GM12878 (cell line): ENCODE results near the gene MYO7B. TPM values are rescaled to one million over a fixed set of nuclear protein-coding genes. Genes with fewer than 3 reads are reported as not detected.

Experiments
- BCL11A ChIP-seq: IDR thresholded peaks from 2 replicates; pipeline ENCODE4 v1.6.1; 2011; ENCODE audit warnings: low read depth, low read length
- BHLHE40 ChIP-seq, 2 experiments: fragments of 450-650 bp in 1 of 2; IDR thresholded peaks; 2 replicates each; pipeline ENCODE4 v1.6.1; 2011 to 2017; ENCODE audit warnings: low read depth in 2 of 2, borderline replicate concordance in 1 of 2, improper control_type of control experiment in 1 of 2, low read length in 1 of 2, mild to moderate bottlenecking in 1 of 2
- BRCA1 ChIP-seq: IDR thresholded peaks from 2 replicates; pipeline ENCODE4 v1.6.1; 2011; ENCODE audit warnings: low read depth, low read length, improper control_type of control experiment
- CHD4 ChIP-seq: fragments of 200-600 bp; sonication (generic); IDR thresholded peaks from 2 replicates; pipeline ENCODE4 v1.6.1; 2016; ENCODE audit warnings: mild to moderate bottlenecking
- CREB1 ChIP-seq: IDR thresholded peaks from 2 replicates; pipeline ENCODE4 v1.6.1; 2012; ENCODE audit warnings: low read depth, mild to moderate bottlenecking, inconsistent platforms
- E2F8 ChIP-seq: fragments of 450-650 bp; IDR thresholded peaks from 2 replicates; pipeline ENCODE4 v1.6.1; 2018; ENCODE audit warnings: mild to moderate bottlenecking, low read depth, moderate library complexity; ENCODE audit not compliant: partially characterized antibody
- HDGF ChIP-seq: fragments of 450-650 bp; IDR thresholded peaks from 2 replicates; pipeline ENCODE4 v1.6.1; 2016; ENCODE audit warnings: antibody characterized with exemption
- IKZF1 ChIP-seq: fragments of 450-650 bp; conservative IDR thresholded peaks from 2 replicates; pipeline ENCODE4 v1.6.1; 2017; ENCODE audit warnings: antibody characterized with exemption, mild to moderate bottlenecking
- IKZF2 ChIP-seq, 2 experiments: fragments of 450-650 bp; IDR thresholded peaks; 2 replicates each; pipeline ENCODE4 v1.6.1; 2017; ENCODE audit warnings: mild to moderate bottlenecking in 2 of 2, moderate library complexity in 2 of 2
- JUND ChIP-seq: IDR thresholded peaks from 2 replicates; pipeline ENCODE4 v1.6.1; 2012; ENCODE audit warnings: low read depth, mild to moderate bottlenecking, low read length, improper control_type of control experiment, moderate library complexity
- KDM1A ChIP-seq: fragments of 200-600 bp; sonication (generic); IDR thresholded peaks from 2 replicates; pipeline ENCODE4 v1.6.1; 2016; ENCODE audit warnings: borderline replicate concordance
- MEF2B ChIP-seq: fragments of 450-650 bp; IDR thresholded peaks from 2 replicates; pipeline ENCODE4 v1.6.1; 2018; ENCODE audit warnings: mild to moderate bottlenecking, moderate library complexity; ENCODE audit not compliant: partially characterized antibody, poor library complexity, severe bottlenecking
- MXI1 ChIP-seq: fragments of 150-350 bp; IDR thresholded peaks from 2 replicates; pipeline ENCODE4 v1.6.1; 2011; ENCODE audit warnings: low read depth, mild to moderate bottlenecking, inconsistent platforms, low read length, improper control_type of control experiment
- RAD21 ChIP-seq: IDR thresholded peaks from 2 replicates; pipeline ENCODE4 v1.6.1; 2011; ENCODE audit warnings: mild to moderate bottlenecking, low read depth, low read length, moderate library complexity; ENCODE audit not compliant: insufficient read depth
- SMAD5 ChIP-seq: IDR thresholded peaks from 2 replicates; pipeline ENCODE4 v1.6.1; 2016; ENCODE audit warnings: antibody characterized with exemption, low read depth
- SMARCA5 ChIP-seq: fragments of 450-650 bp; IDR thresholded peaks from 2 replicates; pipeline ENCODE4 v1.6.1; 2017; ENCODE audit warnings: mild to moderate bottlenecking
- SPI1 ChIP-seq: IDR thresholded peaks from 2 replicates; pipeline ENCODE4 v1.6.1; 2011; ENCODE audit warnings: low read depth, mild to moderate bottlenecking, low read length, moderate library complexity, borderline replicate concordance; ENCODE audit not compliant: insufficient read depth
- STAT1 ChIP-seq: fragments of 450-650 bp; conservative IDR thresholded peaks from 2 replicates; pipeline ENCODE4 v1.6.1; 2014; ENCODE audit warnings: antibody characterized with exemption, mild to moderate bottlenecking
- SUZ12 ChIP-seq: fragments of 200-600 bp; sonication (generic); IDR thresholded peaks from one replicate; pipeline ENCODE4 v1.6.1; 2018; ENCODE audit warnings: antibody characterized with exemption, mild to moderate bottlenecking; ENCODE audit not compliant: unreplicated experiment
- ZBTB4 ChIP-seq: fragments of 450-650 bp; formaldehyde crosslinking; IDR thresholded peaks from 2 replicates; pipeline ENCODE4 v1.4.0; 2022; ENCODE audit warnings: mild to moderate bottlenecking, moderate library complexity
- ZSCAN29 ChIP-seq: fragments of 450-650 bp; IDR thresholded peaks from 2 replicates; pipeline ENCODE4 v1.6.1; 2017; ENCODE audit warnings: mild to moderate bottlenecking, moderate library complexity
- polyA plus RNA-seq, 11 experiments: library from polyadenylated mRNA; depleted of rRNA in 4 of 11; unstranded in 6 of 11; stranded (reverse) in 5 of 11; fragments of >200 nt; fragmentation: Nextera tagmentation in 4 of 11; fragmentation: Illumina TruSeq in 1 of 11; extraction: Ambion mirVana in 4 of 11; extraction: Trizol in 1 of 11; gene quantifications; 1 replicate in 1 of 11; 2 replicates in 10 of 11; pipeline versions ENCODE4 v1.2.1 to v1.2.3, GENCODE V29; 2011 to 2016; ENCODE audit warnings: inconsistent platforms in 2 of 11, missing spikeins in 2 of 11, low read depth in 1 of 11
- total RNA-seq, 4 experiments: library from RNA; depleted of rRNA in 3 of 4; stranded (reverse); fragments of >200 nt in 3 of 4; fragmentation: Illumina TruSeq in 1 of 4; extraction: Trizol in 1 of 4; gene quantifications; 2 replicates each; pipeline versions ENCODE4 v1.2.1 to v1.2.3, GENCODE V29; 2013 to 2021

MYO7B gene
- total and polyA plus RNA-seq, 10 of the 15 experiments (the other 5 are each of a cell fraction or from before 2014, with no cell fraction given), result 0.08 to 4.8 (median 1.2) TPM

- TF ChIP-seq IKZF2 (IDR thresholded peaks at IDR 0.05) (peak; percentile 44 to 50; a peak in 3 of 4 replicates), MXI1 (no peak), STAT1 (no peak), SUZ12 (no peak), BRCA1 (no peak), MEF2B (peak; percentile 53), CREB1 (no peak), BHLHE40 (IDR thresholded peaks at IDR 0.05; ENCODE audit: borderline replicate concordance in 1 of 2, low read depth in 2 of 2, low read length in 1 of 2) (no peak), ZBTB4 (CRISPR knock-in tag) (no peak), BCL11A (no peak), RAD21 (no peak), SMAD5 (no peak), E2F8 (no peak), ZSCAN29 (no peak), SPI1 (0 out of 2 replicates have a peak, but pooled peaks have one; percentile 24), SMARCA5 (no peak), IKZF1 (peak; percentile 53), HDGF (no peak), JUND (no peak), CHD4 (no peak), KDM1A (no peak)
- TF ChIP-seq, all 136 proteins: peak for 9
Observed at GRCh38 chr2:127508631-127509034, 26.9 kb upstream of the MYO7B start (continued).
